SK-N-SH (cell line): ENCODE data around the gene CCDC152. TPM values are rescaled to one million over a fixed set of nuclear protein-coding genes. Genes with fewer than 3 reads are reported as not detected.

Experiments used
- CTCF ChIA-PET: fragments of 300-600, 350-600 bp; formaldehyde crosslinking; extraction: SDS; loops from one replicate; lab custom pipeline; 2021; lab: Yijun Ruan, JAX
- POLR2A ChIA-PET: fragments of 350-600 bp; sonication (Branson Sonifier 250); formaldehyde crosslinking; extraction: SDS; loops from one replicate; lab custom pipeline; 2020; ENCODE audit warnings: antibody characterized with exemption, inconsistent platforms; lab: Yijun Ruan, JAX
- DNase-seq: peaks from one replicate; pipeline ENCODE4 v3.0.0; 2012
- H2AFZ ChIP-seq: fragments of 200-600 bp; sonication (generic); 2 replicates; pipeline ENCODE4 v1.8.1; 2016; ENCODE audit warnings: antibody characterized with exemption, mild to moderate bottlenecking, low read depth
- H3F3A ChIP-seq: fragments of 200-600 bp; sonication (generic); replicated peaks from 2 replicates; pipeline ENCODE3; 2016; ENCODE audit warnings: antibody characterized with exemption, mild to moderate bottlenecking; ENCODE audit not compliant: insufficient read depth
- H3K27ac ChIP-seq, 2 experiments: fragments of 200-500 bp in 1 of 2; fragments of 200-600 bp in 1 of 2; sonication (Bioruptor generic) in 1 of 2; sonication (generic), shearing (Covaris generic) in 1 of 2; 2 replicates each; pipeline versions ENCODE4 v1.5.1 to v1.6.1; 2014 to 2016; ENCODE audit warnings: low read depth in 2 of 2, inconsistent platforms in 1 of 2, low read length in 1 of 2, mild to moderate bottlenecking in 1 of 2, mixed read lengths in 1 of 2
- H3K27me3 ChIP-seq: fragments of 200-600 bp; sonication (generic), shearing (Covaris generic); 2 replicates; pipeline ENCODE4 v1.6.1; 2016; ENCODE audit warnings: mixed run types; ENCODE audit not compliant: insufficient read depth
- H3K36me3 ChIP-seq, 2 experiments: fragments of 200-500 bp in 1 of 2; fragments of 200-600 bp in 1 of 2; sonication (Bioruptor generic) in 1 of 2; sonication (generic) in 1 of 2; replicated peaks in 1 of 2; 2 replicates each; pipeline versions ENCODE3 to v1.5.1; 2014 to 2016; ENCODE audit warnings: low read length in 1 of 2, mild to moderate bottlenecking in 1 of 2; ENCODE audit not compliant: insufficient read depth in 2 of 2, control insufficient read depth in 1 of 2
- H3K4me1 ChIP-seq, 2 experiments: fragments of 200-500 bp in 1 of 2; fragments of 200-600 bp in 1 of 2; sonication (Bioruptor generic) in 1 of 2; sonication (generic), shearing (Covaris generic) in 1 of 2; 2 replicates each; pipeline versions ENCODE4 v1.5.1 to v1.6.1; 2014 to 2016; ENCODE audit warnings: low read depth in 1 of 2, low read length in 1 of 2, mixed run types in 1 of 2; ENCODE audit not compliant: insufficient read depth in 2 of 2, control insufficient read depth in 1 of 2
- H3K4me2 ChIP-seq: fragments of 200-600 bp; sonication (generic), shearing (Covaris generic); 2 replicates; pipeline ENCODE4 v1.6.1; 2017; ENCODE audit warnings: mixed run types
- H3K4me3 ChIP-seq, 2 experiments: fragments of 200-500 bp in 1 of 2; fragments of 200-600 bp in 1 of 2; sonication (Bioruptor generic) in 1 of 2; sonication (generic), shearing (Covaris generic) in 1 of 2; 2 replicates each; pipeline versions ENCODE4 v1.5.1 to v1.8.1; 2014 to 2016; ENCODE audit warnings: low read depth in 2 of 2, inconsistent platforms in 1 of 2, low read length in 1 of 2, mild to moderate bottlenecking in 1 of 2, mixed read lengths in 1 of 2, moderate library complexity in 1 of 2
- H3K79me2 ChIP-seq: fragments of 200-600 bp; sonication (generic); 2 replicates; pipeline ENCODE4 v1.8.1; 2017; ENCODE audit warnings: mild to moderate bottlenecking; ENCODE audit not compliant: insufficient read depth
- H3K9ac ChIP-seq: fragments of 200-600 bp; sonication (generic); 2 replicates; pipeline ENCODE4 v1.6.1; 2017; ENCODE audit warnings: mixed run types
- H3K9me2 ChIP-seq: fragments of 200-600 bp; sonication (generic); 2 replicates; pipeline ENCODE4 v1.6.1; 2017; ENCODE audit warnings: mixed run types
- H3K9me3 ChIP-seq: fragments of 200-600 bp; sonication (generic); 2 replicates; pipeline ENCODE4 v1.6.1; 2017; ENCODE audit warnings: mixed run types, mild to moderate bottlenecking, moderate library complexity
- H4K20me1 ChIP-seq: fragments of 200-600 bp; sonication (generic); 2 replicates; pipeline ENCODE4 v1.6.1; 2017; ENCODE audit warnings: mild to moderate bottlenecking, mixed run types; ENCODE audit not compliant: insufficient read depth
- CTCF ChIP-seq: fragments of 200-600 bp; sonication (generic); IDR thresholded peaks from 2 replicates; pipeline ENCODE4 v1.6.1; 2017; ENCODE audit warnings: antibody characterized with exemption, mild to moderate bottlenecking, moderate library complexity
- EP300 ChIP-seq, 2 experiments: IDR thresholded peaks; 2 replicates each; pipeline versions ENCODE4 v1.4.0 to v1.6.1; 2012; ENCODE audit warnings: borderline replicate concordance in 1 of 2, low read depth in 1 of 2, low read length in 1 of 2
- GABPA ChIP-seq: IDR thresholded peaks from 2 replicates; pipeline ENCODE4 v1.4.0; 2012; ENCODE audit warnings: low read depth, mild to moderate bottlenecking
- GATA2 ChIP-seq: sonication (generic); formaldehyde crosslinking; IDR thresholded peaks from 2 replicates; pipeline ENCODE4 v1.5.0; 2020; ENCODE audit warnings: mild to moderate bottlenecking, missing genetic modification reagents
- MXI1 ChIP-seq: IDR thresholded peaks from 2 replicates; pipeline ENCODE4 v1.6.1; 2012; ENCODE audit warnings: mild to moderate bottlenecking, low read depth, low read length, improper control_type of control experiment
- RCOR1 ChIP-seq: fragments of 150-350 bp; IDR thresholded peaks from 2 replicates; pipeline ENCODE4 v1.6.1; 2017; ENCODE audit warnings: antibody characterized with exemption, low read length
- TAF1 ChIP-seq: IDR thresholded peaks from 2 replicates; pipeline ENCODE4 v1.6.1; 2012; ENCODE audit warnings: low read depth, mild to moderate bottlenecking, low read length, moderate library complexity, borderline replicate concordance
- ZBTB33 ChIP-seq: IDR thresholded peaks from 2 replicates; pipeline ENCODE4 v1.4.0; 2012; ENCODE audit warnings: low read depth, borderline replicate concordance
- WGBS: methylation state at CpG from one replicate; pipeline ENCODE4 v1.1.6; 2017; ENCODE audit warnings: low lambda C conversion rate; 5-methylcytosine and 5-hydroxymethylcytosine counted together
- polyA plus RNA-seq, 3 experiments: library from polyadenylated mRNA; depleted of rRNA; stranded (reverse); fragments of >200 nt; gene quantifications; 2 replicates each; pipeline ENCODE4 v1.2.3, GENCODE V29; 2012

Gene CCDC152
- polyA plus RNA-seq, 1 of the 3 experiments (the other 2 are of a cell fraction): 2.1 TPM

- peaks cover 10% of the 10 kb centered on the region; the same call in 1 of the 2 replicates for H3K27me3 ChIP-seq
- TF ChIP-seq CTCF: no peak
- TF ChIP-seq MXI1: no peak
- TF ChIP-seq, all 33 proteins: peak for 0
- Histone ChIP-seq H4K20me1 (no peaks in the 10 kb centered on the region), H3K4me3 (no peak overlapping the region), H3F3A (no peaks in the 10 kb centered on the region), H3K36me3 (no peaks in the 10 kb centered on the region), H3K4me1 (no peaks in the 10 kb centered on the region), H2AFZ (no peak overlapping the region), H3K4me2 (no peak overlapping the region), H3K9ac (no peak overlapping the region), H3K9me2 (no peaks in the 10 kb centered on the region), H3K79me2 (no peaks in the 10 kb centered on the region), H3K27ac (no peak overlapping the region), H3K9me3 (no peaks in the 10 kb centered on the region)
- POLR2A ChIA-PET: no interaction called here
- WGBS: 2% methylated on average over 5 of the region's 25 CpGs
- CTCF ChIA-PET: no interaction called here
- no peak for DNase-seq
Observed at GRCh38 chr5:42836070-42836769, 79.6 kb downstream of the CCDC152 start.

GRCh38 chr5:42837601-42838000 is 81.0 kb downstream of the CCDC152 start:
- H2AFZ ChIP-seq: no peak overlapping the region
- no peaks in the 10 kb centered on the region for H3K36me3 ChIP-seq
- H3K4me1 ChIP-seq: no peaks in the 10 kb centered on the region
- peaks cover 6% of the 10 kb centered on the region; the same call in 1 of the 2 replicates for H3K27me3 ChIP-seq
- no peak overlapping the region for H3K9ac ChIP-seq
- ChIA-PET POLR2A (no interaction called here), CTCF (no interaction called here)
- no peak overlapping the region for H3K4me2 ChIP-seq
- H3K9me3 ChIP-seq: no peaks in the 10 kb centered on the region
- no peak for DNase-seq
- H3K9me2 ChIP-seq: no peaks in the 10 kb centered on the region
- H3F3A ChIP-seq: no peaks in the 10 kb centered on the region
- H4K20me1 ChIP-seq: no peaks in the 10 kb centered on the region
- no peak overlapping the region for H3K27ac ChIP-seq
- no peaks in the 10 kb centered on the region for H3K79me2 ChIP-seq
- no peak overlapping the region for H3K4me3 ChIP-seq
- no peak for TF ChIP-seq GATA2 (CRISPR knock-in tag)
- no peak for TF ChIP-seq GABPA
- no peak for TF ChIP-seq RCOR1
- no peak for TF ChIP-seq MXI1
- no peak for TF ChIP-seq EP300 (IDR thresholded peaks at IDR 0.05; ENCODE audit: borderline replicate concordance in 1 of 2, low read depth in 1 of 2, low read length in 1 of 2)
- TF ChIP-seq TAF1: no peak
- no peak for TF ChIP-seq ZBTB33
- WGBS: 9% methylated on average over 3 of the region's 3 CpGs
